RWPE1 (cell line): ENCODE results near the gene DOCK1.

ENCODE experiments used
- CTCF ChIA-PET: fragments of 350-600 bp; sonication (Branson Sonifier 250); formaldehyde crosslinking; extraction: SDS; loops from one replicate; lab custom pipeline; 2021; lab: Yijun Ruan, JAX
- POLR2A ChIA-PET: fragments of 400-600 bp; formaldehyde crosslinking; extraction: SDS; loops from one replicate; lab custom pipeline; 2020; ENCODE audit warnings: antibody characterized with exemption; ENCODE audit not compliant: low non-redundant PET; lab: Yijun Ruan, JAX
- DNase-seq: peaks from one replicate; pipeline ENCODE4 v3.0.0; 2012; ENCODE audit warnings: low spot score
- H3K27ac ChIP-seq: fragments of 450-650 bp; 2 replicates; pipeline ENCODE4 v1.5.1; 2017
- CTCF ChIP-seq: fragments of 450-650 bp; conservative IDR thresholded peaks from 2 replicates; pipeline ENCODE4 v1.5.1; 2017; ENCODE audit warnings: low read depth, mild to moderate bottlenecking

The DOCK1 gene

GRCh38 chr10:127040756-127041155, 135.5 kb downstream of the DOCK1 start:
- POLR2A ChIA-PET = no interaction called here
- H3K27ac ChIP-seq = peak overlapping the region; percentile 77
- TF ChIP-seq CTCF = no peak
- DNase-seq = peak; percentile 27
- CTCF ChIA-PET = no interaction called here

- ChIA-PET POLR2A (no interaction called here), CTCF (no interaction called here)
- H3K27ac ChIP-seq = peak overlapping the region; percentile 77
Measured at GRCh38 chr10:127041552-127041951, 136.3 kb downstream of the DOCK1 start.

GRCh38 chr10:127043301-127043700, 138.1 kb downstream of the DOCK1 start:
- no peak for DNase-seq
- no peak for TF ChIP-seq CTCF
- POLR2A ChIA-PET = no interaction called here
- H3K27ac ChIP-seq = peak overlapping the region; percentile 84; the same call in 1 of the 2 replicates
- CTCF ChIA-PET = interaction anchor here (0.6 to 1.1 kb wide), 2 partner anchors 136 to 308 kb away, joined by 3 to 4 read pairs; no protein-coding TSS in a partner anchor

More at GRCh38 chr10:127041552-127041951, 136.3 kb downstream of the DOCK1 start:
- no peak for TF ChIP-seq CTCF
- DNase-seq = peak; percentile 90

GRCh38 chr10:127044186-127044585, 139.0 kb downstream of the DOCK1 start:
- ChIA-PET CTCF (interaction anchor here (0.6 to 1.1 kb wide), 2 partner anchors 137 to 307 kb away, joined by 3 to 4 read pairs; no protein-coding TSS in a partner anchor), POLR2A (no interaction called here)
- no peak for TF ChIP-seq CTCF
- peak; percentile 87 for DNase-seq
- H3K27ac ChIP-seq = peak overlapping the region; percentile 84

GRCh38 chr10:127046975-127047877, 142.0 kb downstream of the DOCK1 start:
- CTCF ChIA-PET = no interaction called here
- no peak for DNase-seq
- POLR2A ChIA-PET = no interaction called here
- no peak for TF ChIP-seq CTCF
- H3K27ac ChIP-seq = no peak overlapping the region

- DNase-seq = no peak
- TF ChIP-seq CTCF = no peak
- no peak overlapping the region for H3K27ac ChIP-seq
- POLR2A ChIA-PET = no interaction called here
- CTCF ChIA-PET = no interaction called here
Measured at GRCh38 chr10:127047878-127048238, 142.6 kb downstream of the DOCK1 start.
